GM23248 (cell line): ENCODE data around the gene TMBIM4.

Source experiments
- EZH2 ChIP-seq: fragments of 200-600 bp; sonication (generic); IDR thresholded peaks from 2 replicates; pipeline ENCODE4 v1.6.1; 2018; ENCODE audit warnings: antibody characterized with exemption, mild to moderate bottlenecking; ENCODE audit not compliant: insufficient read depth, poor library complexity, severe bottlenecking
- EZH2phosphoT487 ChIP-seq: fragments of 200-600 bp; sonication (generic); IDR thresholded peaks from 2 replicates; pipeline ENCODE4 v1.6.1; 2018; ENCODE audit warnings: antibody characterized with exemption, moderate library complexity, mild to moderate bottlenecking, low read depth; ENCODE audit not compliant: insufficient read depth

DNA sequence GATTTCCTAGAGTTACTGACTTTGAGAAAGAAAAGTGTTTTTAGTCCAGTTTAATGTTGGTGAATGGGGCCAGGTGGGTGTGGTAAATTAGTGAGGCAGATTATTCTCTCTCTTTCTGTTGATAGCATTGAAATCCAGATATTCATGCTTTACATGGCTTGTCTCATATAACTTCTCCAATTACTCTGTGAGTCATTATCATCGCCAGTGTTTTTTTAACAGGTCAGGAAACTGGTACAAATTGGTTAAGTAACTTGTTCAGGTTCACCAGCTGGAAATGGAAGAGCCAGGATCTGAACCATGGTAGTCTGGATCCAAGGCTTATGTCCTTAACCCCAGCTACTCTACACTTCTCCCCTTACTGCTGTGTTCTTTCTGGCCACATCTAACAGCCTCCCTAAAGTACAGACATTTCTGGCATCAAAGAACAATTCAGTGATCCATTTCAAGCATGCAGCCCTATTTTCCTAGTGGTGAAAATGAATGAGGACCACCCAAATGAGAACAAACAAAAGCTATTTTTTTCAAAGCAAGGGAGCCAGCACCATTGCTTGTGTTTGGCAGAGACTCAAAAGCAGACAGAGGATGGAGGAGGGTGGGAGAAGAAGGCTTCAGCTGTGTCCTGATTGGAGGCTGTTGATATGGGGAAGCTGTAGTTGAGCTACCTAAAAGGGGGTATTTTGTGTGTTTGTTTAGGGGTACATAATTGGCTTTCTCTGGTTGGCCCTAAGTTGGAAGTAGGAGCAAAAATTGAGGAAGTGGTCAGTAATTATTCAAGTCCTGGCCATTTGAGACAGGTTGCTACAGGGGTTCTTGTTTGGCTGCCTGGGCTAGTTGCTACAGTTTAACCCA is 20.9 kb upstream of the TMBIM4 start:
- TF ChIP-seq EZH2phosphoT487 (no peak), EZH2 (no peak)
